Naive thymus-derived CD4-positive, alpha-beta T cell (primary cell): ENCODE measurements around the gene BNIP2. TPM values are rescaled to one million over a fixed set of nuclear protein-coding genes. Genes with fewer than 3 reads are reported as not detected.

Experiments used
- ATAC-seq: fragments of 150-1000 bp; cut with Tn5 transposase; 2 replicates; pipeline ENCODE4 v1.10.0; 2021; ENCODE audit warnings: mild to moderate bottlenecking, moderate library complexity
- CTCF ChIA-PET: fragments of 350-600 bp; sonication (Branson Sonifier 250); formaldehyde crosslinking; loops from one replicate; lab custom pipeline; 2021; ENCODE audit warnings: antibody characterized with exemption; lab: Charles Lee
- POLR2A ChIA-PET: fragments of 350-600 bp; sonication (Branson Sonifier 250); formaldehyde crosslinking; loops from one replicate; lab custom pipeline; 2021; ENCODE audit warnings: antibody characterized with exemption, inconsistent platforms; lab: Charles Lee
- DNase-seq, 9 donors: peaks; one replicate each; pipeline versions ENCODE4 v3.0.0 to v3.0.0-alpha.2; 2020 to 2022; ENCODE audit warnings: mixed read lengths in 1 of 9
- H3K27ac ChIP-seq: one replicate; pipeline ENCODE4 v1.7.0; 2013; ENCODE audit warnings: mild to moderate bottlenecking, low read depth, low read length, moderate library complexity
- H3K27me3 ChIP-seq, 2 donors: one replicate each; pipeline ENCODE4 v1.7.0; 2013; ENCODE audit warnings: low read length in 2 of 2, mild to moderate bottlenecking in 2 of 2, moderate library complexity in 2 of 2; ENCODE audit not compliant: control insufficient read depth in 2 of 2, insufficient read depth in 2 of 2
- H3K36me3 ChIP-seq, 3 experiments: 1 replicate in 2 of 3; 2 replicates in 1 of 3; pipeline ENCODE4 v1.7.0; 2013; ENCODE audit warnings: low read length in 3 of 3, mild to moderate bottlenecking in 3 of 3, moderate library complexity in 1 of 3; ENCODE audit not compliant: insufficient read depth in 3 of 3, control insufficient read depth in 2 of 3
- H3K4me1 ChIP-seq, 2 donors: one replicate each; pipeline ENCODE4 v1.7.0; 2013; ENCODE audit warnings: low read length in 2 of 2, mild to moderate bottlenecking in 2 of 2, moderate library complexity in 1 of 2; ENCODE audit not compliant: control insufficient read depth in 2 of 2, insufficient read depth in 2 of 2
- H3K4me3 ChIP-seq: 2 replicates; pipeline ENCODE4 v1.7.0; 2013; ENCODE audit warnings: mild to moderate bottlenecking, low read length
- H3K9me3 ChIP-seq, 3 experiments: 1 replicate in 2 of 3; 2 replicates in 1 of 3; pipeline ENCODE4 v1.7.0; 2013; ENCODE audit warnings: low read length in 3 of 3; ENCODE audit not compliant: control insufficient read depth in 2 of 3
- H3K27ac Mint-ChIP-seq, 9 donors: one replicate each; pipeline ENCODE4 v1.8.0; 2020 to 2022; ENCODE audit warnings: mixed read lengths in 9 of 9, mild to moderate bottlenecking in 8 of 9, moderate library complexity in 5 of 9, inconsistent platforms in 2 of 9
- H3K27me3 Mint-ChIP-seq, 5 donors: one replicate each; pipeline ENCODE4 v1.8.0; 2021 to 2022; ENCODE audit warnings: mixed read lengths in 5 of 5, mild to moderate bottlenecking in 1 of 5
- H3K36me3 Mint-ChIP-seq, 5 donors: one replicate each; pipeline ENCODE4 v1.8.0; 2020 to 2022; ENCODE audit warnings: mixed read lengths in 5 of 5, mild to moderate bottlenecking in 3 of 5, inconsistent platforms in 1 of 5
- H3K4me1 Mint-ChIP-seq, 7 donors: one replicate each; pipeline ENCODE4 v1.8.0; 2020 to 2022; ENCODE audit warnings: mixed read lengths in 7 of 7, mild to moderate bottlenecking in 3 of 7, inconsistent platforms in 1 of 7
- H3K4me3 Mint-ChIP-seq, 10 donors: one replicate each; pipeline ENCODE4 v1.8.0; 2020 to 2022; ENCODE audit warnings: mild to moderate bottlenecking in 10 of 10, mixed read lengths in 10 of 10, moderate library complexity in 6 of 10, inconsistent platforms in 2 of 10
- H3K9me3 Mint-ChIP-seq, 11 donors: one replicate each; pipeline ENCODE4 v1.8.0; 2020 to 2022; ENCODE audit warnings: mixed read lengths in 11 of 11, mild to moderate bottlenecking in 4 of 11, inconsistent platforms in 1 of 11, moderate library complexity in 1 of 11
- intact Hi-C, 2 donors: fragments of 100-400 bp; cut with micrococcal nuclease; formaldehyde crosslinking; loops; one replicate each; pipeline ENCODE4 v1.15.1; 2023
- polyA plus RNA-seq, 2 donors: library from polyadenylated mRNA; unstranded; fragments of 300-500 nt; fragmentation: Illumina TruSeq; gene quantifications; one replicate each; pipeline ENCODE4 v1.2.3, GENCODE V29; 2021
- total RNA-seq, 6 experiments: library from RNA in 5 of 6; stranded (reverse) in 5 of 6; gene quantifications; 1 replicate in 5 of 6; 2 replicates in 1 of 6; pipeline ENCODE4 v1.2.3 and lab custom pipeline; 2021 to 2026

BNIP2 gene
- total and polyA plus RNA-seq, 7 experiments from 2014 or later, result 76.1 to 116 (median 91.4) TPM

DNA sequence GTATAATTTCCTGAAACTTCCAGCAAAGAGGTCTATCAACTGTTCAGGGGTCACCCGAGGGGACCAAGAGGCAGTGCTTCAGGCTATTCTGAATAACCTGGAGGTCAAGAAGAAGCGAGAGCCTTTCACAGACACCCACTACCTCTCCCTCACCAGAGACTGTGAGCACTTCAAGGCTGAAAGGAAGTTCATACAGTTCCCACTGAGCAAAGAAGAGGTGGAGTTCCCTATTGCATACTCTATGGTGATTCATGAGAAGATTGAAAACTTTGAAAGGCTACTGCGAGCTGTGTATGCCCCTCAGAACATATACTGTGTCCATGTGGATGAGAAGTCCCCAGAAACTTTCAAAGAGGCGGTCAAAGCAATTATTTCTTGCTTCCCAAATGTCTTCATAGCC, 70.7 kb downstream of the BNIP2 start:
- ATAC-seq (no peak), DNase-seq (no peak)
- Mint-ChIP-seq H3K9me3 (peaks cover 0 to 10% (median 0%) of the 10 kb centered on the region in 11 donors), H3K4me3 (no peak overlapping the region), H3K27ac (no peak overlapping the region), H3K27me3 (peaks cover 10 to 30% (median 19%) of the 10 kb centered on the region in 5 donors), H3K4me1 (peaks cover 4 to 12% (median 7%) of the 10 kb centered on the region in 7 donors), H3K36me3 (peaks cover 0 to 4% (median 0%) of the 10 kb centered on the region in 5 donors)
- Histone ChIP-seq H3K36me3 (no peaks in the 10 kb centered on the region), H3K4me1 (no peaks in the 10 kb centered on the region), H3K27me3 (peaks cover 0 to 3% of the 10 kb centered on the region in 2 donors), H3K4me3 (no peak overlapping the region), H3K9me3 (no peaks in the 10 kb centered on the region), H3K27ac (no peak overlapping the region)
- intact Hi-C loops, result no loop called here
- ChIA-PET POLR2A (no interaction called here), CTCF (no interaction called here)

GRCh38 chr15:59616379-59616778, 72.7 kb downstream of the BNIP2 start:
- Mint-ChIP-seq H3K4me1 (peaks cover 5 to 15% (median 8%) of the 10 kb centered on the region in 7 donors), H3K27me3 (peaks cover 18 to 33% (median 30%) of the 10 kb centered on the region in 5 donors), H3K9me3 (peaks cover 0 to 13% (median 0%) of the 10 kb centered on the region in 11 donors), H3K4me3 (no peak overlapping the region), H3K36me3 (peaks cover 0 to 4% (median 0%) of the 10 kb centered on the region in 5 donors), H3K27ac (peak overlapping the region in 1 of 9 donors; percentile 65)
- intact Hi-C loops, result no loop called here
- Histone ChIP-seq H3K4me1 (no peaks in the 10 kb centered on the region), H3K9me3 (no peaks in the 10 kb centered on the region), H3K36me3 (no peaks in the 10 kb centered on the region), H3K27me3 (peaks cover 0 to 3% of the 10 kb centered on the region in 2 donors), H3K27ac (no peak overlapping the region), H3K4me3 (no peak overlapping the region)
- ChIA-PET CTCF (no interaction called here), POLR2A (no interaction called here)
- DNase-seq, result no peak
- ATAC-seq, result no peak

DNA sequence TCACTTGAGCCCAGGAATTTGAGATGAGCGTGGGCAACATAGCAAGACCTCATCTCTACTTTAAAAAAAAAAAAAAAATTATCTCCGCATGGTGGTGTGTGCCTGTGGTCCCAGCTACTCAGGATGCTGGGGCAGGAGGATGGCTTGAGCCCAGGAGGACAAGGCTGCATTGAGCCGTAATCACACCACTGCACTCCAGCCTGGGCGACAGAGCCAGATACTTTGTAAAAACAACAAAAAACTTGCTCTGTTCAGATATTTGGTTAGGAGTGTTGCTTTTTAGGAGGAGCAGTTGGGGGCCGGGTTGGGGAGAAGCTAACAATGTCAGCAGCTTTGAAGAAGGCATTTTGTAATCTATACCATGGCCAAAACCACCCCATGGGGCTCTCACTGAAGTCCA, 73.5 kb downstream of the BNIP2 start:
- intact Hi-C loops, result no loop called here
- Histone ChIP-seq H3K27me3 (peaks cover 0 to 3% of the 10 kb centered on the region in 2 donors), H3K36me3 (no peaks in the 10 kb centered on the region), H3K4me1 (no peaks in the 10 kb centered on the region), H3K27ac (no peak overlapping the region), H3K9me3 (no peaks in the 10 kb centered on the region), H3K4me3 (no peak overlapping the region)
- Mint-ChIP-seq H3K36me3 (peaks cover 0 to 4% (median 2%) of the 10 kb centered on the region in 5 donors), H3K27ac (no peak overlapping the region), H3K4me1 (peaks cover 7 to 17% (median 11%) of the 10 kb centered on the region in 7 donors), H3K9me3 (peaks cover 0 to 16% (median 2%) of the 10 kb centered on the region in 11 donors), H3K27me3 (peaks cover 18 to 36% (median 30%) of the 10 kb centered on the region in 5 donors), H3K4me3 (no peak overlapping the region)
- ChIA-PET CTCF (no interaction called here), POLR2A (no interaction called here)
- ATAC-seq (no peak), DNase-seq (no peak)

GRCh38 chr15:59614153-59614552, 75.0 kb downstream of the BNIP2 start:
- Histone ChIP-seq H3K9me3 (no peaks in the 10 kb centered on the region), H3K36me3 (no peaks in the 10 kb centered on the region), H3K4me3 (no peak overlapping the region), H3K4me1 (no peaks in the 10 kb centered on the region), H3K27me3 (no peaks in the 10 kb centered on the region), H3K27ac (no peak overlapping the region)
- ChIA-PET CTCF (no interaction called here), POLR2A (no interaction called here)
- H3K4me1 Mint-ChIP-seq, result peaks cover 7 to 17% (median 11%) of the 10 kb centered on the region in 7 donors
- H3K36me3 Mint-ChIP-seq, result peaks cover 0 to 4% (median 2%) of the 10 kb centered on the region in 5 donors
- no peak overlapping the region for H3K27ac Mint-ChIP-seq
- H3K4me3 Mint-ChIP-seq, result no peak overlapping the region
- ATAC-seq (no peak), DNase-seq (no peak)
- H3K9me3 Mint-ChIP-seq, result peaks cover 0 to 19% (median 3%) of the 10 kb centered on the region in 11 donors
- H3K27me3 Mint-ChIP-seq, result peaks cover 18 to 34% (median 29%) of the 10 kb centered on the region in 5 donors
- intact Hi-C loops, result no loop called here

- CTCF ChIA-PET, result no interaction called here
- H3K4me1 Mint-ChIP-seq, result peaks cover 7 to 17% (median 11%) of the 10 kb centered on the region in 7 donors
- ATAC-seq (no peak), DNase-seq (no peak)
- Histone ChIP-seq H3K36me3 (no peaks in the 10 kb centered on the region), H3K27me3 (no peaks in the 10 kb centered on the region), H3K4me3 (no peak within 1 kb of the TSS), H3K4me1 (no peaks in the 10 kb centered on the region), H3K27ac (no peak within 1 kb of the TSS), H3K9me3 (no peaks in the 10 kb centered on the region)
- H3K27me3 Mint-ChIP-seq, result peaks cover 13 to 39% (median 31%) of the 10 kb centered on the region in 5 donors
- POLR2A ChIA-PET, result no interaction called here
- peaks cover 0 to 4% (median 2%) of the 10 kb centered on the region in 5 donors for H3K36me3 Mint-ChIP-seq
- peak within 1 kb of the TSS in 1 of 10 donors; percentile 6 for H3K4me3 Mint-ChIP-seq
- H3K9me3 Mint-ChIP-seq, result peaks cover 0 to 19% (median 3%) of the 10 kb centered on the region in 11 donors
- peak within 1 kb of the TSS in 5 of 9 donors; percentile 45 to 86 (median 81) for H3K27ac Mint-ChIP-seq
- intact Hi-C loops, result no loop called here
Measured at GRCh38 chr15:59611276-59612260, 77.6 kb downstream of the BNIP2 start, which contains the start of gene GCNT3. Gene GCNT3 (plus strand): TSS chr15:59611783. CDS start chr15:59618239, 6,456 bp downstream.

- Mint-ChIP-seq H3K4me1 (peaks cover 3 to 10% (median 6%) of the 10 kb centered on the region in 7 donors), H3K36me3 (peaks cover 0 to 3% (median 2%) of the 10 kb centered on the region in 5 donors), H3K27ac (peak overlapping the region in 1 of 9 donors; percentile 47), H3K4me3 (no peak overlapping the region), H3K9me3 (peaks cover 0 to 16% (median 3%) of the 10 kb centered on the region in 11 donors), H3K27me3 (peaks cover 13 to 33% (median 28%) of the 10 kb centered on the region in 5 donors)
- Histone ChIP-seq H3K9me3 (no peaks in the 10 kb centered on the region), H3K4me1 (no peaks in the 10 kb centered on the region), H3K27me3 (no peaks in the 10 kb centered on the region), H3K4me3 (no peak overlapping the region), H3K36me3 (no peaks in the 10 kb centered on the region), H3K27ac (no peak overlapping the region)
- CTCF ChIA-PET, result no interaction called here
- intact Hi-C loops, result no loop called here
- POLR2A ChIA-PET, result interaction anchor here (0.6 kb wide), 1 partner anchor 16 kb away, joined by 3 read pairs; no protein-coding TSS in a partner anchor
- ATAC-seq, result no peak
- DNase-seq, result no peak
Measured at GRCh38 chr15:59609730-59610712, 79.1 kb downstream of the BNIP2 start.
